NK-92 treated with Interleukin-12 subunit alpha and Interleukin-12 subunit beta, amount 100 ng/mL, for 24 hours (cell line): ENCODE measurements around the gene HCAR1.
A peak's percentile ranks its signal among the peaks of the same experiment; 100 is the strongest.
"Not testable (repeated sequence)": the region's sequence is repeated elsewhere in the genome, so short reads cannot be mapped to it uniquely, and the experiment has no call there.

Experiments
- DNase-seq: peaks from one replicate; lab custom pipeline; 2025; lab: John Stamatoyannopoulos, UW

HCAR1 gene

DNA sequence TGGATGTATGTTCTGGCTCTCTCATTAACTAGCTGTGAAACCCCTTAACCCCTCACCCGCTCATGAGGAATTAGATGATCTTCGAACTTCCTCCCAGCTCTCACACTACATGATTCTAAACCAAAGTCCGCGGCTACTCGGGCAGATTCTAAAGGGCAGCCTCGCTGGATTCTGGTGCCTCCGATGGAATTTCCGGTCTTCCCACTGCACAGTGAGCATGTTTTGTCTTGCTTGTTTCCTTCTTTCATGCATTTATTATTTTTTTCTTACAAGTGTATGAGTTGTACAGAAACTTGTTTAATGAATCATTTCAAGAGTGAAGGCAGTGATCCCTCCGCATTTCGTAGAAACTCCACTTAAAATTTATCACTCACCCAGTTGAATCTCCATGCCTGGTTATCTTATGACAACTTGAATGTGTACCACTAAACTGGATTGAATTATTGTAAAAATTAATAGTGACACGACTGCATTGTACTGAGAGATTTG lies 9.5 kb downstream of the HCAR1 start:
- no peak for DNase-seq

DNA sequence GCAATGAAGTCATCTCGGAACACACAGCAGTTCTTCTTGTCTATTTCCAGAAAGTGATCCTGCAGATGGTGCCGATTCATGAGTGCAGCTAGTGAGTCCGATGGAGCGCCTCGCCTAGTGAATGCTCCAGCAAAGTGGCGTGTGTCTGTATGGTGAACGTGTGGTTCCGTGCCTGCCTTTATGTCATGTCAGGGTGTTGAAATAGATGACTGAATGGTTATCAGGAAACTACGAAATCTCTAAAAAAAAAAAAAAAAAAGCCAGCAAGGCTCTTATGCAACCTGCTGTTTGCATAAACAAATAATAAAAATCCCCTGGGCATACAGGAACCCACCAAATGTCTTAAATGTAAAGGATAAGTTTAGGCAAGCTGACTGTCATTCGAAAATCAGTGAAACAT lies 14.0 kb downstream of the HCAR1 start, which contains the start of gene HCAR3:
TSS of gene HCAR3 (minus strand) at position 154 of the 400 bp plus-strand sequence. CDS start at position 80, 74 bp downstream.
- DNase-seq, result peak; percentile 34

DNA sequence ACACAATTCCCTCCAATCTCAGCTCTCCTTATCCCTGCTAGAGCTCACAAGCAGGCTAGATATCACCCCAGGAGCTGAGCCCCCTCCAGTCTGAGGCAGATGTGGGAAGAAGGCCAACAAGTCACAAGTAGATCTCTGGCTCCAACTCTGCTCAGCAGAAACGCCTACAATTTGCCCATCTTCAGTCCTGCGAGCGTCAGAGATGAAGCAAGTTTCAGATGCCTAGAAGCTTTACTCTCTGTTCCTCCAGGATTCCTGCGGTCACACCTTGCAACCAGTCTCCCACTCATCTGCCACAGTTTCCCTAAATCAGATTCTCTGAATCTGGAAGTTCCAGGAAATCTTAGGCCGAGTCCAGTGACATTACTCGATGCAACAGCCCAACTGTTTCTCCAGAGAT lies 15.4 kb downstream of the HCAR1 start:
- not testable (repeated sequence) for DNase-seq

DNA sequence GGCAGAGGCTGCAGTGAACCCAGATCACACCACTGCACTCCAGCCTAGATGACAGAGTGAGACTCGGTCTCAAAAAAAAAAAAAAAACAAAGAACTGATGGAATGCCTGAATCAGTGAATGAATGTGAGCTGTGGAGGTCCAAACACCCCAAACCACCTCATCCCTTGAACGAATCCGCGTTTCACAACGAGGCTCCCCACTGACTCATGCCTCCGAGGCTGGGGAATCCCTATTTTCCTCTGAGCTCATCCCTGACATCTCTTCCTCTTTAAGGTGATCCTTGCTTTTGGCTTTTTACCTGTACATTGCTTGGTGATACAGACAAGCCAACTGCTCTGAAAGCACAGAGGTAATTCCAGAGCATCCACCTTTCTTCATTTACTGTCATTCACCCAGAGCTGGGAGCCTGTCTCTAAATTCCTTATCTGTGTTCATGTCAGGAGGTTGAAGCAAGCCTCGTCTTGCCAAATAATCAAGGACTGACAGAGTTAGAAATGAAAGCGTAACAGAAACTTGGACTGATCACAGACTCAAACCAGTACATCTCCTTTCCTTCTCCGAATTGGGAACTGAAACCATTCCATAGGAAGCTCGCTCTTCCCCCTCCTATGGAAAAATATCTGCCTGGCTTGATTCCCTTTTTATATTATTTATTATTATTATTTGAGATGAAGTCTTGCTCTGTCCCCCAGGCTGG lies 17.0 kb downstream of the HCAR1 start:
- DNase-seq, result not testable (repeated sequence)

DNA sequence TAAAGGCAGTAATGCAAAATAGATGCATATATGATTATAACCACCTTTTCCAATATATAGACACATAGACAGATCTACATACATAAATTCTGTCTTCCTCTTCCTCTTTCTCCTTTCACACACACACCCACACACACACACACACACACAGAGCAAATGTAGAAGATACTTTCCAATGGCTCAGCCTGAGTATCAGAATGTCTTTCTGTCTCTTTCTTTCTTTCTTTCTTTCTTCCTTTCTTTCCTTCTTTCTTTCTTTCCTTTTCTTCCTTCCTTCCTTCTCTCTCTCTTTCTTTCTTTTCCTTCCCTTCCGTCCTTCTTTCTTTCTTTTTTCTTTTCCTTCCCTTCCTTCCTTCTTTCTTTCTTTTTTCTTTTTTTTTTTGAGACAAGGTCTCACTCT lies 19.4 kb downstream of the HCAR1 start:
- not testable (repeated sequence) for DNase-seq

DNA sequence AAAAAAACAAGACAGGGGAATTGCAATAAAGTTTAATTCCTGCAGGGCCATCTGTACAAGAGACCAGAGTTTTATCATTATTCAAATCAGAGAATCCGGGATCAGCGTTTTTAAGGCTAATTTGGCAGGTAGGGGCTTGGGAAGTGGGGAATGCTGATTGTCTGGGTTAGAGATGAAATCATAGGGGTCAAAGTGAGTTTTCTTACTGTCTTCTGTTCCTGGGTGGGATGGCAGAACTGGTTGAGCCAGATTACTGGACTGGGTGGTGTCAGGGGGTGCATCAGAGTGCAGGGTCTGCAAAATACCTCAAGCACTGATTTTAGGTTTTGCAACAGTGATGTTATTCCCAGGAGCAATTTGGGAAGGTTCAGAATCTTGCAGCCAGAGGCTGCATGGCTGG lies 20.3 kb downstream of the HCAR1 start:
- not testable (repeated sequence) for DNase-seq

DNA sequence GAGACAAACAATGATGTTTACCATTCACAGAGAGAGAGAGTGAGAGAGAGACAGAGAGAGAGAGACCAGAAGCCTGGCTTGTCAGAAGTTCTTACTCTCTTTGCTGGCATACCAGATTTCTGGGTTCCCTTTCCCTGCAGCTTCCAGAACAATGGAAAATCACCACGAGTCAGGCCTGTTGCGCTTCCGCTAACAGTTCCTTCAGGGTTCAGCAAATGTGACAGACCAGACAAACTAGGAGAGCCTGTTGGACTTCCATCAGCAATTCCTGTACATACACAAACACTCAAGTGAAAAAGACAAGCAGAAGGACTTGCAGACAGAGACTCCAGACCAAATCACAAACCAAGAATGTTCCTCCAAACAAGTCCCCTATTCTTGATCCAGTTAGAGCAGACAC lies 21.4 kb downstream of the HCAR1 start:
- DNase-seq, result not testable (repeated sequence)

DNA sequence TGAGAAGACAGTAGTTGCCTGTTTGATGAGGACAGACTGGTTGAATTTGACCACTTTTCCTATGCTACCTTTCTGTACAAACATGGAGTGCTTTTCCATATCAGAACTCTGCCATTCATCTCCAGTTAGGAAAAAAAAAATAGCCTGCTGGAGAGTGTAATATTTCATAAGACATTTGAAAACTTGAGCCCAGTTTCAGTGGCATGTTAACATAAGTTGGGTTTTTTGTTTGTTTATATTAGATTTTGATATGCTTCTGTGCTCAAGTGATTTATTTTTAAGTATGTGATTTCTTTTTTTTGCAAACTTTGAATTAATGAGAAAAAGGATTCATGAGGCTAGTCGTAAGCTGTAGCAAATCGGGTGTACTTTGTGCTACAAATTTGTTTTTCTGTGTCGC lies 26.8 kb downstream of the HCAR1 start:
- not testable (repeated sequence) for DNase-seq

DNA sequence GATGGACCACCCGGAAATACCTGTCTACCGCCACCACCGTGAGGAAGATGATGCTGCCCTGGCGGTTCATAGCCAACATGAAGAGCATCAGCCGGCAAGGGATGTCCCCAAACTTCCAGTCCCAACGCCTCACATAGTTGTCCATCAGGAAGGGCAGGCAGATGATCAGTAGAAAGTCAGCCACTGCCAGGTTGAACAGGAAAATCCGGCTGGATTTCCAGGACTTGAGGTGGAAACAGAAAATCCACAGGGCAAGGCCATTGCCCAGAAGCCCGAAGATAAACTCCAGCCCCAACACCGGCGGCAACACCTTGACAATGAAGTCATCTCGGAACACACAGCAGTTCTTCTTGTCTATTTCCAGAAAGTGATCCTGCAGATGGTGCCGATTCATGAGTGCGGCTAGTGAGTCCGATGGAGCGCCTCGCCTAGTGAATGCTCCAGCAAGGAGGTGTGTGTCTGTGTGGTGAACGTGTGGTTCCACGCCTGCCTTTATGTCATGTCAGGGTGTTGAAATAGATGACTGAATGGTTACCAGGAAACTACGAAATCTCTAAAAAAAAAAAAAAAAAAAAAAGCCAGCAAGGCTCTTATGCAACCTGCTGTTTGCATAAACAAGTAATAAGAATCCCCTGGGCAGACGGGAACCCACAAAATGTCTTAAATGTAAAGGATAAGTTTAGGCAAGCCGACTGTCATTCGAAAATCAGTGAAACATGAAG lies 27.6 kb downstream of the HCAR1 start, which contains the start of gene HCAR2:
TSS of gene HCAR2 (minus strand) at position 468 of the 722 bp plus-strand sequence. CDS start at position 394, 74 bp downstream.
- peak; percentile 55 for DNase-seq

DNA sequence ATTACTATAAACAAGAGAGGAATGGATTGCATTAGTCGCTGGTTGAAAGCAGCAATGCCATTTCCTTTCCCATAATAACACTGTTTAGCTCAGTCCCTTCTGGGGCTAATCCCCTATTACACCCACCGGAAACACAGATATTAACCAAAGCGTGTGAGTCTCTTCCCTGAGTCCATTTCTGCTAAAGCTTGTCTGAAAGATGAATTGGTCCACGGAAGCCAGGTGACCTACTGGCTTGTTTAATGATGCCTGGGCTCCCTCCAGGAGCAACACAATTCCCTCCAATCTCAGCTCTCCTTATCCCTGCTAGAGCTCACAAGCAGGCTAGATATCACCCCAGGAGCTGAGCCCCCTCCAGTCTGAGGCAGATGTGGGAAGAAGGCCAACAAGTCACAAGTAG lies 29.2 kb downstream of the HCAR1 start:
- DNase-seq, result not testable (repeated sequence)

DNA sequence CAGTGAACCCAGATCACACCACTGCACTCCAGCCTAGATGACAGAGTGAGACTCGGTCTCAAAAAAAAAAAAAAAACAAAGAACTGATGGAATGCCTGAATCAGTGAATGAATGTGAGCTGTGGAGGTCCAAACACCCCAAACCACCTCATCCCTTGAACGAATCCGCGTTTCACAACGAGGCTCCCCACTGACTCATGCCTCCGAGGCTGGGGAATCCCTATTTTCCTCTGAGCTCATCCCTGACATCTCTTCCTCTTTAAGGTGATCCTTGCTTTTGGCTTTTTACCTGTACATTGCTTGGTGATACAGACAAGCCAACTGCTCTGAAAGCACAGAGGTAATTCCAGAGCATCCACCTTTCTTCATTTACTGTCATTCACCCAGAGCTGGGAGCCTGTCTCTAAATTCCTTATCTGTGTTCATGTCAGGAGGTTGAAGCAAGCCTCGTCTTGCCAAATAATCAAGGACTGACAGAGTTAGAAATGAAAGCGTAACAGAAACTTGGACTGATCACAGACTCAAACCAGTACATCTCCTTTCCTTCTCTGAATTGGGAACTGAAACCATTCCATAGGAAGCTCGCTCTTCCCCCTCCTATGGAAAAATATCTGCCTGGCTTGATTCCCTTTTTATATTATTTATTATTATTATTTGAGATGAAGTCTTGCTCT lies 30.5 kb downstream of the HCAR1 start:
- not testable (repeated sequence) for DNase-seq

DNA sequence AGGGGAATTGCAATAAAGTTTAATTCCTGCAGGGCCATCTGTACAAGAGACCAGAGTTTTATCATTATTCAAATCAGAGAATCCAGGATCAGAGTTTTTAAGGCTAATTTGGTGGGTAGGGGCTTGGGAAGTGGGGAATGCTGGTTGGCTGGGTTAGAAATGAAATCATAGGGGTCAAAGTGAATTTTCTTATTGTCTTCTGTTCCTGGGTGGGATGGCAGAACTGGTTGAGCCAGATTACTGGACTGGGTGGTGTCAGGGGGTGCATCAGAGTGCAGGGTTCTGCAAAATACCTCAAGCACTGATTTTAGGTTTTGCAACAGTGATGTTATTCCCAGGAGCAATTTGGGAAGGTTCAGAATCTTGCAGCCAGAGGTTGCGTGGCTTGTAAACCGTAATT lies 33.7 kb downstream of the HCAR1 start:
- not testable (repeated sequence) for DNase-seq

DNA sequence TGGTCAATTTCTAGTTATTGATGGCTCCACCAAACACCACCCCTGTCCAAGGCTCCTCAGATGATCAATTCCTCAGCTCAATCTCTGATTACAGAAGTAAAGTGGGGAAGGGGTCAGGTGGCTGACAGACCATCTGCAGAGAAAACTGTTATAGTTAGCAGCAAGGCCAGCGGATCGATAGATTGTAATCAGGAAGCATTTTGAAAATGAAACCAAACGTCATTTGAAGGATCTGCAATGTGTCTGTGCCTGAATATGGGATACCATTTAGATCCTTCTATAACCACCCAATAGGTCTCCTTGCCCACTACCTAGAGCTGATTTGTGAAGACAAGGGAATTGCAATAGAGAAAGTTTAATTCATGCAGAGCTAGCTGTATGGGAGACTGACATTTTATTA lies 39.1 kb downstream of the HCAR1 start:
- DNase-seq, result no peak

DNA sequence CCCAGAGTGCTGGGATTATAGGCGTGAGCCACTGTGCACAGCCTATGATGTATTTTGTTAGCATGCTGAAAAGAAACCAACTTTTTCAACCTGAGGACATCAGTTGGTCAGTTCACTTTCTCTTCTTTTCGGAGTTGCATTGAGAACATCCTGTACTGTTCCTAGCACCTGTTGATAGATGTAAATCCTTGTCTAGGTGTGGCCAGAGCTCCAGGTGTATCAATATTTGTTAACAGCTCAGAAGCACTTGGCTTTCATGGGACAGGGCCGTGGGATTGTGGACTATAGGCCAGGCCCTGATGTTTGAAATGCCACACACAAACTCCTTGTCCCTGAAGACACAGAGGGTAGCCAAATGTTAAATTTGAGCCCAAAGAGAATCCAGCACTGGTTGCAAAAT lies 42.4 kb downstream of the HCAR1 start:
- DNase-seq, result no peak

DNA sequence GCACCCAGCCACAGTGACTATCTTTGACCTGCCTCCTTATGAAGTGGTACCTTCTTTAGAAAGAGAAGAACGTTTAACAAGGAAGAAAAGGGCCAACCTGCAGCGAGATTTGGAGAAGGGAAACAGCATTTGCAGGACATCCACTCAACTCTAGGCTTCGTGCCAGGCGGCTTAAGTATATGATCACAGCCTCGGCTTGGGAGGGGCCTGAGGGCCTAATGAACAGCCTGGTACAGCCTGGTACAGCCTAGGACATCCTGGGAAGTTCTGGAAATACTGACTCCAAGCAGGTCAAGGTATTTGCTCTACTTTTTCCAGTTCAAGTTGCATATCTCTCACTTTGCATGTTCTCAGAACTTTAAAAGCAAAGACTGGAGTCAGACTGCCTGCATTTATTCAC lies 43.6 kb downstream of the HCAR1 start:
- DNase-seq, result no peak

DNA sequence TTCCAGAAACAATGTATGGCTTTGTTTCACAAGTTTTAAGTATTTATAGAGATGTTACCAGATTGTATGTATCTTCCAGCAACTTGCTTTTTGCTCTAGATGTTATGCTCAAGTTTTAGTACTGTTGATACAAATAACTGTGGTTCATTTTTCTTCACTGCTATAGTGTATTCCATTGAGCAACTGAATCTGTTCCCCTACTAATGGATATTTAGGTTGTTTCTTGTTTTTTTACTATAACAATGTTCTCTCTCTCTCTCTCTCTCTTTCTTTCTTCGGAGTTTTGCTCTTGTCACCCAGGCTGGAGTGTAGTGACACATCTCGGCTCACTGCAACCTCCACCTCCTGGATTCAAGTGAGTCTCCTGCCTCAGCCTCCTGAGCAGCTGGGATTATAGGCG lies 44.1 kb downstream of the HCAR1 start:
- no peak for DNase-seq

DNA sequence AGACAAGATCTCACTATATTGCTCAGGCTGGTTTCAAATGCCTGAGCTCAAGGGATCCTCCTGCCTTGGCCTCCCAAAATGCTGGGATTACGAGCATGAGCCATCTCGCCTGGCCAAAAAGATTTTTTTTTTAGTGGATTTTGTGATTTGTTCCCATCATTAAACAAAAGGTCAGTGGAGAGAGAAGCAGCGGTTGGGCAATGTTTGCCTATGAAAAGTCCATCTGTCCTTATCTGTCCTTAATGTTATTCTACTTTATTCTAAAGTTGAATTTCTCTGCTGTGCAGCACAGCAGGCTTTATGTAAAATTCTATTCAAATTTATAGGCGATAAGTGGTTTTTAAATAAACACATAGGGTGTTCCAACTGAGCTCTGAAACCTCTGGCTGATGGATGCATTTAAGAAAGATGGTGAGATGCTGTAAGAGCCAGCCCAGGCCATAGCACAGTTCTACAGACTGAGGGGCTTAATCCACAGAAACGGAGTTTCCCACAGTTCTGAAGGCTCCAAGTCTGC lies 46.3 kb downstream of the HCAR1 start:
- DNase-seq, result no peak

DNA sequence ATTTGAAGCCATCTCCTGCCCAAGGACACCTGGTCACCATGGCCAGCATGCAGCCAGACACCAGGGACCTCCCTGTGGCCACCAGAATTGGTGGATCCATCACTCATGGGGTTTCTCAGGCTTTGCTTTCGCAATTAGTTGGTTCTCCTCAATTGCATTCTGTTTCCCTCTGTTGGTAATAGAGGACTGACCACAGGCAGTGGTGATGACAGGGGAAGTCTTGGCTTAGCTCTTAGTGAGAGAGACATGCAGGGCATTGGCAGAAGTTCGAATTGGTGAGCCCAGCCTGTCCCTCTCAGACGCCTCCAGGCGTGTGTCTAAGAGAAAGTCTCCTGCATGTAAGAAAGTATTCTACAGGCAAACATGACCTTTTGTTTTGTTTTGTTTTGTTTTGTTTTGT lies 48.8 kb downstream of the HCAR1 start:
- DNase-seq, result no peak

DNA sequence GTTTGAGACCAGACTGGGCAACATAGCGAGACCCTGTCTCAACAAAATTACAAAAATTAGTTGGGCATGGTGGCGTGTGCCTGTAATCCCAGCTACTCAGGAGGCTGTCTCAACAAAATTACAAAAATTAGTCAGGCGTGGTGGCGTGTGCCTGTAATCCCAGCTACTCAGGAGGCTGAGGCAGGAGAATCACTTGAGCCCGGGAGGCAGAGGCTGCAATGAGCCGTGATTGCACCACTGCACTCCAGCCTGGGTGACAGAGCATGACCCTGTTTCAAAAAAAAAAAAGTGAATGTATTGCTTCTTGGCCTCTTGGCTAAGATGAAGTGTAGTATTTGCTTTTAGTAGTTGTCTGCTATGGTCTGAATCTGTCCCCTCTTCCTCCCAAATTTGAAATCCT lies 49.7 kb downstream of the HCAR1 start:
- not testable (repeated sequence) for DNase-seq

DNA sequence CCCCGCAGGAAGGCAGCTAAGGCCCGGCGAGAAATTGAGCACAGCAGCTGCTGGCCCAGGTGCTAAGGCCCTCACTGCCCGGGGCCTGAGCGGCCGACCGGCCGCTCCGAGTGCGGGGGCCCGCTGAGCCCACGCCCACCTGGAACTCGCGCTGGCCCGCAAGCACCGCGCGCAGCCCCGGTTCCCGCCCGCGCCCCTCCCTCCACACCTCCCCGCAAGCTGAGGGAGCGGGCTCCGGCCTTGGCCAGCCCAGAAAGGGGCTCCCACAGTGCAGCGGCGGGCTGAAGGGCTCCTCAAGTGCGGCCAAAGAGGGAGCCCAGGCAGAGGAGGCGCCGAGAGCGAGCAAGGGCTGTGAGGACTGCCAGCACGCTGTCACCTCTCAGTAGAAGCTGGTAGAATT lies 53.9 kb downstream of the HCAR1 start:
- not testable (repeated sequence) for DNase-seq
